Measurements from ENCODE around the gene LRRC75A.

The LRRC75A gene

DNA sequence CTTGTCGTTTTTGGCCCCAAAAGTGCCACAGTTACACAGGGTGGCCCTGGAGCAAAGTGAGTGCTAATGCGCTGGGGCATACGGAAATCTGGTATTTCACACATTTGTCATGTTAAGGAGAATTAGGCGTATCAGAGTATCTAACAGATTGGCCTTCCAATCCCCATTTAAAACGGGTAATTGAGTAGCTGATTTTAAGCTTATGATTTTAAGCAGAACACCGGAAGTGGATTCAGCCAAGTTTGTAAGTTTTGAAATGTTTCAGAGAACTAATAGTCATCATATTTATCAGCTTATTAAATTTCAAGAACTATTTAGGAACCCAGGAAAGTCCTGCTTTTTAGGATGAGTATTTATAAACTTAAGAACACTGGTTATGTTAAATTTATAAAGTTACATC, 19.5 kb downstream of the LRRC75A start:
- TF ChIP-seq, protein P1, sequence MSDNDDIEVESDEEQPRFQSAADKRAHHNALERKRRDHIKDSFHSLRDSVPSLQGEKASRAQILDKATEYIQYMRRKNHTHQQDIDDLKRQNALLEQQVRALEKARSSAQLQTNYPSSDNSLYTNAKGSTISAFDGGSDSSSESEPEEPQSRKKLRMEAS (IDR thresholded peaks at IDR 0.05; ENCODE audit: low read depth, low read length), result no peak
- TF ChIP-seq POLR2A (IDR thresholded peaks at IDR 0.05; ENCODE audit: extremely low read depth, insufficient read length) (no peak), MYC (IDR thresholded peaks at IDR 0.05; ENCODE audit: low read depth, low read length) (no peak)
- TF ChIP-seq, protein P2, sequence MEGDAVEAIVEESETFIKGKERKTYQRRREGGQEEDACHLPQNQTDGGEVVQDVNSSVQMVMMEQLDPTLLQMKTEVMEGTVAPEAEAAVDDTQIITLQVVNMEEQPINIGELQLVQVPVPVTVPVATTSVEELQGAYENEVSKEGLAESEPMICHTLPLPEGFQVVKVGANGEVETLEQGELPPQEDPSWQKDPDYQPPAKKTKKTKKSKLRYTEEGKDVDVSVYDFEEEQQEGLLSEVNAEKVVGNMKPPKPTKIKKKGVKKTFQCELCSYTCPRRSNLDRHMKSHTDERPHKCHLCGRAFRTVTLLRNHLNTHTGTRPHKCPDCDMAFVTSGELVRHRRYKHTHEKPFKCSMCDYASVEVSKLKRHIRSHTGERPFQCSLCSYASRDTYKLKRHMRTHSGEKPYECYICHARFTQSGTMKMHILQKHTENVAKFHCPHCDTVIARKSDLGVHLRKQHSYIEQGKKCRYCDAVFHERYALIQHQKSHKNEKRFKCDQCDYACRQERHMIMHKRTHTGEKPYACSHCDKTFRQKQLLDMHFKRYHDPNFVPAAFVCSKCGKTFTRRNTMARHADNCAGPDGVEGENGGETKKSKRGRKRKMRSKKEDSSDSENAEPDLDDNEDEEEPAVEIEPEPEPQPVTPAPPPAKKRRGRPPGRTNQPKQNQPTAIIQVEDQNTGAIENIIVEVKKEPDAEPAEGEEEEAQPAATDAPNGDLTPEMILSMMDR (IDR thresholded peaks at IDR 0.05; ENCODE audit: low read depth, low read length), result no peak
- H3K4me3 ChIP-seq (ENCODE audit: low read depth, low read length), result no peak overlapping the region
- no peak for DNase-seq (ENCODE audit: low read depth)

DNA sequence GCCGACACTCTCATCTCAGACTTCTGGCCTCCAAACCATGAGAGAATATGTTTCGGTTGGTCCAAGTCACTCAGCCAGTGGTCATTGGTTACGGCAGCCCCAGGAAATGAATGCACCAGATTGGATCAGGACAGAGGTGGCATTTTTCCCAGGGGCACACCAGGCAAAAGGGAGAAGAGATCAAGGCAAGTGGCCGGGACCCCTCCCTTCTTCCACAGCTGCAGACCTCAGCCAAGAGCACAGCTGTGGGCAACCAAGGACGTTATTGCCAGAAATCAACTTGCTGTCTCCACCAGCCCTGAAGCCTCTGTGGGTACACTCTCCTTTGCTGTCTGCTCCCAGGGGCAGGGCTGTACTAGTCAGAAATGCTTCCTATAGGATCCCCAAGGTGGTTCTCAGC, 20.7 kb downstream of the LRRC75A start:
- TF ChIP-seq, protein P2 (IDR thresholded peaks at IDR 0.05; ENCODE audit: low read depth, low read length), result no peak
- TF ChIP-seq MYC (IDR thresholded peaks at IDR 0.05; ENCODE audit: low read depth, low read length) (no peak), POLR2A (IDR thresholded peaks at IDR 0.05; ENCODE audit: extremely low read depth, insufficient read length) (no peak)
- TF ChIP-seq, protein P1 (IDR thresholded peaks at IDR 0.05; ENCODE audit: low read depth, low read length), result no peak
- DNase-seq (ENCODE audit: low read depth), result no peak
- no peak overlapping the region for H3K4me3 ChIP-seq (ENCODE audit: low read depth, low read length)

DNA sequence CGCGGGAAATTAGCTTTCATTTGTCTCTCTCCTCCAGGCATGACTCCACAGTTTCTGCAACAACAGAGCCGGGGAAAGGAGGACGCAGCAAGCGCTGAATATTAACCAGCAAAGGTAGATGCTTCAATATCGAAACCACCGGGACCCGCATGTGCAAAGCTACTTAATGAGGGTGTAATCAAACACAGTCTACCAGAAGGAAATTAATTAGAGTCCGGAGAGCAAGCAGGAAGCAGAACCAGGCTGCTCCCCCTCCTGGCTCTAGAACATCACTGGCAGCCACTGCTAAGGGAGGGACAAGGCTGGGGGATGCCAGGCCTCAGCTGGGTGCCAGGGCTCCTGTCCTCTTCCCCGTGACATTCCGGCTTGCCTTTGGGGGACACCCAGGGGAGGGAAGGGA, 21.7 kb downstream of the LRRC75A start:
- H3K4me3 ChIP-seq (ENCODE audit: low read depth, low read length), result no peak overlapping the region
- TF ChIP-seq MYC (IDR thresholded peaks at IDR 0.05; ENCODE audit: low read depth, low read length), result no peak
- TF ChIP-seq, protein P2 (IDR thresholded peaks at IDR 0.05; ENCODE audit: low read depth, low read length), result no peak
- no peak for TF ChIP-seq POLR2A (IDR thresholded peaks at IDR 0.05; ENCODE audit: extremely low read depth, insufficient read length)
- TF ChIP-seq, protein P1 (IDR thresholded peaks at IDR 0.05; ENCODE audit: low read depth, low read length), result no peak
- DNase-seq (ENCODE audit: low read depth), result no peak

DNA sequence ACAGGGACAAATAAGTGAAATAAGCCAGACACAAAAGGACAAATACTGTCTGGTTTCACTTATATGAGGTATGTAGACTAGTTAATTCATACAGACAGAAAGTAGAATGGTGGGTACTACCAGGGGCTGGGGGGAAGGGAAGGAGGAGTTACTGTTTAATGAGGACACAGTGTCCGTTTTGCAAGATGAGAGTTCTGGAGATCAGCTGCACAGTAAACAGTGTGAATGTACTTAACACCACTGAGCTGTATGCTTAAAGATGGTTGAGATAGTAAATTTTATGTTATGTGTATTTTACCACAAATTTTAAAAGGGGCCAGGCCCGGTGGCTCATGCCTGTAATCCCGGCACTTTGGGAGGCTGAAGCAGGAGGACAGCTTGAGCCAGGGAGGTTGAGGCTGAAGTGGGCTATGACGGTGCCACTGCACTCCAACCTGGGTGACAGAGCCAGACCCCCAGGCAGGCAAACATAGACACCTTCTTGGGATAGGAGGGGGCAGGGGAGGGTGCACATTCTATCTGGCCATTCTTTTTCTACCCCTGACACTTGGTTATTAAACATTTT, 23.5 kb downstream of the LRRC75A start:
- no peak for DNase-seq (ENCODE audit: low read depth)
- TF ChIP-seq MYC (IDR thresholded peaks at IDR 0.05; ENCODE audit: low read depth, low read length) (no peak), POLR2A (IDR thresholded peaks at IDR 0.05; ENCODE audit: extremely low read depth, insufficient read length) (no peak)
- TF ChIP-seq, protein P1 (IDR thresholded peaks at IDR 0.05; ENCODE audit: low read depth, low read length), result no peak
- TF ChIP-seq, protein P2 (IDR thresholded peaks at IDR 0.05; ENCODE audit: low read depth, low read length), result no peak
- no peak overlapping the region for H3K4me3 ChIP-seq (ENCODE audit: low read depth, low read length)

DNA sequence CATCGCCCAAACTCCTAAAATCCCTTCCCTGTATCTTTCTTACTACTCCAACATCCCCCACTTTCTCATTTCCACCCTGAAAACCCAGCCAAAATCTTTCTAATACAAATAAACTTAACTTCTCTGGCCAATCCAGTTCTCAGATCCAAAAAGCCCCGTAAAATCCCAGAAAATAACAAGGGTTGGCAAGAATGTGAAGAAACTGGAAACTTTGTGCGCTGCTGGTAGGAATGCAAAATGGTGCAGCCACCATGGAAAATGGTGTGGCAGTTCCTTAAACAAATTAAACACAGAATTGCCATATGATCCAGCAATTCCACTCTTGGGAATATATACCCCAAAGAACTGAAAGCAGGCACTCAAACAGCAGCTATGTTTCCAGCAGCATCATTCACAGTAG, 24.1 kb downstream of the LRRC75A start:
- no peak overlapping the region for H3K4me3 ChIP-seq (ENCODE audit: low read depth, low read length)
- DNase-seq (ENCODE audit: low read depth), result no peak
- TF ChIP-seq MYC (IDR thresholded peaks at IDR 0.05; ENCODE audit: low read depth, low read length) (no peak), POLR2A (IDR thresholded peaks at IDR 0.05; ENCODE audit: extremely low read depth, insufficient read length) (no peak)
- TF ChIP-seq, protein P1 (IDR thresholded peaks at IDR 0.05; ENCODE audit: low read depth, low read length), result no peak
- TF ChIP-seq, protein P2 (IDR thresholded peaks at IDR 0.05; ENCODE audit: low read depth, low read length), result no peak
